Stimulated activated CD8-positive, alpha-beta memory T cell treated with anti-CD3 and anti-CD28 coated beads, Interleukin-7, amount 100 ng/mL, for 1 hour (primary cell): ENCODE results near the gene VDAC1.
"Not testable (repeated sequence)": the region's sequence is repeated elsewhere in the genome, so short reads cannot be mapped to it uniquely, and the experiment has no call there.

Experiments used
- DNase-seq, 2 donors: peaks; one replicate each; pipeline ENCODE4 v3.0.0-alpha.2; 2020; ENCODE audit warnings: low read depth in 2 of 2

Gene VDAC1

DNA sequence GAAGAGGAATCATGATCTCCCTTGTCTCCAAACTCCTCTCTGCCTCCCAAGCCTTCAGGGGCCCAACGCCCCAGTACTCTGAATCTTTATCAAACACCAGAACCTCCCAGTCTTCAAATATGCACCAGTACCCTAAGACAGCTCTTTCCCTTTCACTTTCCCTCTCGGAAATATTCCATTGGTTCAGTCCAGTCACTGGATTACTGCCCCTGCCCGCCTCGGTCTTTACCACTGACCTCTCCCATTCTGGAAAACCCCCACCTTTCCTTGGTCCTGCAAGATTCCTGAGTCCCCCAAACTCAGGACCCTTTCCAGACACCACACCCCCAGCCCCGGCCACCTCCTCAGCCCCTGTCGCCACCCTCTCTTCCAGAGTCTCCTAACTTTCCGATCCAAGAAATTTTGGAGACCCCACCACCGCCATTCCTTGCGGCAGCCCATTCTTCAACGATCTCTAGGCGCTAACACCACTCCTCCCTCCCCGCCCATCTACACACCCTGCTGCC lies 37.0 kb downstream of the VDAC1 start:
- DNase-seq = no peak

DNA sequence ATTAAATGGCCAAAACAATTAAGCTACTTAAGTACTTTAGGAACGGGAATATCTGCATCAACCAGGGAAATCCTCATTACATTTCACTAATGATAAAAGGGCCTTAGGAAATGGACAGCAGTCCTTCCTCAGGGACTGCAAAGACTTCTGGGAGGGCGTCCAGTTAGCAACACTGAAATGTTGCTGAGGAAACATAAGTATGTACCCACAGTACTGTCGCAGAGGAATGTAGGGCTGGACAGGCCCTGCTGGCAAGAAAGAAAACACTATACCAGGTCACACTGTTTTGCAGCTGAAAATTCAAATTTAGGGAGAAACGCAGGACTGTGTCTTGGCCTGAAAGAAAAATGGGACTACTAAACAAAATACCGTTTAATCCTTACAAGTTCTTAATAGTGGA lies 37.7 kb downstream of the VDAC1 start:
- DNase-seq = no peak

DNA sequence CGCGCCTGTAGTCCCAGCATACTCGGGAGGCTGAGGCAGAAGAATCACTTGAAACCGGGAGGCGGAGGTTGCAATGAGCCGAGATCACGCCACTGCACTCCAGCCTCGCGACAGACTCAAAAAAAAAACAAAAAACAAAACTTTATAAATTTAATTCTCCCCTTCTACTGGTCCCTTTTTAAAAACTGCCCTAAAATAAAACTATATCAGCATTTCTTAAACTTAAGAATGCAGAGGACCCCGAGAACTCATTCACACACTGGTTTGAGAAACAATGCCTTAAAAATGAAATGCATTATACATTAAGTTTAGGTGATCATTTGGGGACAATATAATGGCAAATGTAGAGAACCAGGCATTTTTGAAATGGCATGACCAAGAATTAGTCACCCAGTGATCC lies 38.7 kb downstream of the VDAC1 start:
- DNase-seq = no peak

GRCh38 chr5:133963493-133964128 lies 41.2 kb downstream of the VDAC1 start:
- no peak for DNase-seq

- DNase-seq = no peak
These were observed 41.8 kb downstream of the VDAC1 start for GRCh38 chr5:133962801-133963476.

GRCh38 chr5:133962131-133962530 lies 42.6 kb downstream of the VDAC1 start:
- DNase-seq = no peak

GRCh38 chr5:133959643-133960042 lies 45.1 kb downstream of the VDAC1 start:
- no peak for DNase-seq

DNA sequence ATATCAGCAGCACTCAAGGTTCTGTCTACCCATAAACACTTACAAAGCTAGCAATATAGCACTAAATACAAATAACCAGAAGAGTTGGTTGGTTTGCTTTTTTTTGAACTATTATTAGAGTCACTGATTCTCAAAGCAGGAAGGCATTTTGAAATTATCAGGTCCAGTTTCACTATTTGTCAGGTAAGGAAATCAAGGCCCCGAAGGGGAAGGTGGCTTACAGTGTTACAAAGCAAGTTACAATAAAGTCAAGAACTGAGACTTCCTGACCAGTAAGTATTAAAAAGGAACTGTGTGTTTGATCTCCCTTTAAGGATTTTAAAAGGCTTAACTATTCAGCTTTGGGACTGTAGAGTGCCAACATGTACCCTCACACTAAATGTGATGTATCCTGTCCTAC lies 47.2 kb downstream of the VDAC1 start:
- no peak for DNase-seq

DNA sequence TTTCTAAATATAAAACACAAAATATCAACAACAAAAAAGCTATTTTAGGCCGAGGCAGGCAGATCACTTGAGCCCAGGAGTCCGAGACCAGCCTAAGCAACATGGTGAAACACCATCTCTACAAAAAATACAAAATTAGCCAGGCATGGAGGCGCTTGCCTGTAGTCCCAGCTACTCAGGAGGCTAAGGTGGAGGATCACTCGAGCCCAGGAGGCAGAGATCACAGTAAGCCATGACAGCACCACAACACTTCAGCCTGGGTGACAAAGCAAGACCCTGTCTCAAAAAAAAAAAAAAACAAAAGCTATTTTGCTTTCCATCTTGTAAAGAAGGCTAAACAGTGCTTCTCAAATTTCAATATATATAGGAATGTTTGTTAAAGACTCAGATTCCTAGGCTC lies 47.7 kb downstream of the VDAC1 start:
- no peak for DNase-seq

DNA sequence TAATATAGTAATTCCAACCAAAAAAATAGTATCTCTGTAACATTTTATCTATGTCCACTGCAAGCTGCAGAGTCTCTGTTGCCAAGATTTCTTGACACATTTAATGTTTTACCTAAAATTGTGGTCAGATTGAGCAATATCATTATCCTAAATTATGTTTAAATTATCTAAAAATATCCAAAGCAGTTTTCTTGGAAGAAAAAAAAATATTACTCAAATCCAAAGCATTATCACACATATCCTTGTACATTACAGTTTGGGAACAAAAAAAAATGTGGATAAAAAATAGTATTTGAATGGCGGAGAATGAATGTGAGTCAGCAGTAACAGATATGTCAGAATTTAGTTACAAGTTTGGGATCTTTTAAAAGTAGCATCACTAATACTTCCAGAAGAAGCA lies 48.6 kb downstream of the VDAC1 start:
- DNase-seq = not testable (repeated sequence)

- DNase-seq = no peak
These were observed 51.1 kb downstream of the VDAC1 start for GRCh38 chr5:133953568-133954145.

DNA sequence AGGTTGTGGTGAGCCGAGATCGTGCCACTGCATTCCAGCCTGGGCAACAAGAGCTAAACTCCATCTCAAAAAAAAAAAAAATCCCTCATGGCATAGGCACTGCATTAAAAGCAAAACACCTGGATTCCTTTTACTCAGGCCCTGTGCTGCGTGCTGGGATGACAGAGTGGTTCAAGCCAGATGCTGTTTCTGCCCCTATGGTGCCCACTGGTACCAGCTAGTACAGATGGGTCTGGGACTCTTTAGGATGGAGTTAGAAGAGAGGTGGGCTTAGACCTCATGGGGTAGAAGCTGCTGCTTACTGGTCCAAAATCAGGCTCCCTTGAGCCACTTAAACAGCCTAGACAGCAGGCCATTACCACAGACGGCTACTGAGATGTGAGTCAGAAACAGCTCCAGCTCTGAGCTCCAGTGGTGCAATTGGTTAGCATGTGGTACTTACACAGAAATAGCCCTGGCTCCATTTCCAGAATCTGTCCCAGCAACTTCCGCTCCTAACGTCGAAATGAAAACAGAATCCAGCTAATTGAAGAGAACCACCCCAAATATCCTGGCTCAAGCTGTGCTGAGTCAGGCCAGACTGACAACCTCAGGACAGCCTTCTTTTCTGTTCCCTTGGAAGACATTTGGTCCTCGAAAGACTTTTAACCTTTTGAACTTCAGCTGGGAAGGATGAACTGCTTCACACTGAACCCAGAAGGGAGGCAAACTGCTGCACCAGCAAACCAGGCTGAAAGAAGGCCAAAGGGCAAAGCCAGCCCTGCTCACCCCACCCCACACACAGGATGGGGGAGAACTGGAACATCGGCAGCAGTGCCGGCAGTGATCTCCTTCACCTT lies 51.8 kb downstream of the VDAC1 start:
- DNase-seq = no peak

DNA sequence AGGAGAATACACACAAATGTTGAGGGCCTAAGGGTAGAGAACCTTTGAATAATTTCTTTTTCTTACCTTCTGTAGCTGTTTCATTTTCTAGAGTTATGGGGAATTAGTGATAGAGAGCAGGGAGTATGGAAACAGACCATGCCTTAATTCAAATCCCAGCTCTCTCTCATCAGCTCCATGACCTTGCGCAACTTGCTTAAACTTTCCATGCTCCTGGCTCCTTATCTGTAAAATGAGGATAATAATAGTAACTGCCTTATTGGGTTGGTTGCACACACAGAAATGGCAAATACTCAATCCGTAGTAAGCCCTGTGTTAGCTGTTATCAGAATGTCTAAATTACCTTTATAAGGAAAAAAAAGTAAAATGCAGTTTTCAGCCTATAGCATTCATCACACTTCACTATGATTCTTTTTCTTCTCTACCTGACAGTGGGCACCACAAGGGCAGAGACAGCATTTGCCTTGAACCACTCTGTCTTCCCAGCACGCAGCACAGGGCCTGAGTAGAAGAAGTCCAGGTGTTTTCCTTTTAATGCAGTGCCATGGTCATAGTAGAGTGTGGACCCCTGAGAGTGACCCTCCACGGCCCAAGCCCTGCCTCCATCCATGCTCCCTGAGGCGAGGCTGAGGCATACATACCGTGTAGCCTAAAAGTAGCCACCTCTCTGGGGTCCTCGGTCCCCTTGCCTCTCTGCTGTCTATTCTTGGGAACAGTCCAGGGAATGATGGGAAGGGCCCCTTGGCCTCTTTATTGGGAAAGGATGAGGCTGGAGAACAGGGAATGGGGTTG lies 53.8 kb downstream of the VDAC1 start:
- DNase-seq = no peak

- DNase-seq = no peak
These were observed 56.1 kb downstream of the VDAC1 start for GRCh38 chr5:133948721-133949120.

DNA sequence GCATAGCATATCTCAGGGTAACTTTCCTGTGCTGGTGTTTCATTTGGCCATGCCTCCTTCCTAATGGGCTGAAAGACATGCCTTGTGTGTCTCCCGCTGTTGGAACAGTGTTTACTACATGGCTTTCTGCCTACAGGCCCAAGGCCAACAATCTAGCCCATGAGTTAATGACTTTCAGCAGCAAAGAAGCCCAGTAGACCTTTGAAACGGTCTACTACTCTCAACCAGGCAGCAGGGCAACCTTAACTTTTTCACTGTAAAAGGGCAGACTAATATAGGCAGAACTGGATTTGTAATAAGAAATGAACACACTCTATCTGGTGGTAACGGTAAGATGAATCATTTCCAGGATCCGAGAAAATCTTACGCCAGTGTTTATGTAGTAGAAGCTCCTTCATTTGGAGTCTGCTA lies 57.3 kb downstream of the VDAC1 start:
- no peak for DNase-seq

GRCh38 chr5:133945568-133945967 lies 59.2 kb downstream of the VDAC1 start:
- DNase-seq = no peak

GRCh38 chr5:133944263-133945185 lies 60.3 kb downstream of the VDAC1 start:
- no peak for DNase-seq

DNA sequence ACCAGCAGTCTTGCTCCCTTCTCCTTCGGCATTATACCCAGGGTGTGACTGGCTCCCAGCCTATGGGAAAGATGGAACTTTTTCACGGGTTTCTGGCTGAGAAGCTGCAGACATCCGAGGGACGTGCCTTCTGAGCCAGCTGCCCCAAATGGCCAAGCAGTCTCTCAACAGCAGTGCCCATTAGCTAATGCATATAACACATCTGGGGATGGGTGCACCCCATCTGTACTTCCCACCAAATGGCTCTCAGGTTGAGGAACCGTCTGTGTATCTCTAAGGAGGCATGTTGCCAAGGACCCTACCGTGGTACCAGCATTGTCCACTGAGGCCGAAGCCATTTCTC lies 61.3 kb downstream of the VDAC1 start:
- DNase-seq = no peak

- no peak for DNase-seq
These were observed 61.9 kb downstream of the VDAC1 start for GRCh38 chr5:133942614-133943474.
